ENCODE measurements around the gene FAM3A.
"Not testable (repeated sequence)": the region's sequence is repeated elsewhere in the genome, so short reads cannot be mapped to it uniquely, and the experiment has no call there.

FAM3A gene, protein sequence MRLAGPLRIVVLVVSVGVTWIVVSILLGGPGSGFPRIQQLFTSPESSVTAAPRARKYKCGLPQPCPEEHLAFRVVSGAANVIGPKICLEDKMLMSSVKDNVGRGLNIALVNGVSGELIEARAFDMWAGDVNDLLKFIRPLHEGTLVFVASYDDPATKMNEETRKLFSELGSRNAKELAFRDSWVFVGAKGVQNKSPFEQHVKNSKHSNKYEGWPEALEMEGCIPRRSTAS

GRCh38 chrX:154515966-154516655, at the start of gene FAM3A:
Gene FAM3A, minus strand, starts transcription at chrX:154516232. Its CDS starts 460 bp downstream, at chrX:154515772.
- DNase-seq = peak; percentile 93

- not testable (repeated sequence) for DNase-seq
Measured at GRCh38 chrX:154562295-154562694, 46.3 kb upstream of the FAM3A start.

- DNase-seq = not testable (repeated sequence)
Measured at GRCh38 chrX:154560326-154560725, 44.3 kb upstream of the FAM3A start.

GRCh38 chrX:154558896-154559295, 42.9 kb upstream of the FAM3A start:
- DNase-seq = not testable (repeated sequence)

- DNase-seq = not testable (repeated sequence)
Measured at GRCh38 chrX:154558060-154558690, 42.1 kb upstream of the FAM3A start.

- DNase-seq = not testable (repeated sequence)
Measured at GRCh38 chrX:154552112-154552806, 36.2 kb upstream of the FAM3A start.

GRCh38 chrX:154549766-154550165, 33.7 kb upstream of the FAM3A start:
- DNase-seq = no peak

GRCh38 chrX:154548028-154548316, 31.9 kb upstream of the FAM3A start:
- DNase-seq = no peak

DNA sequence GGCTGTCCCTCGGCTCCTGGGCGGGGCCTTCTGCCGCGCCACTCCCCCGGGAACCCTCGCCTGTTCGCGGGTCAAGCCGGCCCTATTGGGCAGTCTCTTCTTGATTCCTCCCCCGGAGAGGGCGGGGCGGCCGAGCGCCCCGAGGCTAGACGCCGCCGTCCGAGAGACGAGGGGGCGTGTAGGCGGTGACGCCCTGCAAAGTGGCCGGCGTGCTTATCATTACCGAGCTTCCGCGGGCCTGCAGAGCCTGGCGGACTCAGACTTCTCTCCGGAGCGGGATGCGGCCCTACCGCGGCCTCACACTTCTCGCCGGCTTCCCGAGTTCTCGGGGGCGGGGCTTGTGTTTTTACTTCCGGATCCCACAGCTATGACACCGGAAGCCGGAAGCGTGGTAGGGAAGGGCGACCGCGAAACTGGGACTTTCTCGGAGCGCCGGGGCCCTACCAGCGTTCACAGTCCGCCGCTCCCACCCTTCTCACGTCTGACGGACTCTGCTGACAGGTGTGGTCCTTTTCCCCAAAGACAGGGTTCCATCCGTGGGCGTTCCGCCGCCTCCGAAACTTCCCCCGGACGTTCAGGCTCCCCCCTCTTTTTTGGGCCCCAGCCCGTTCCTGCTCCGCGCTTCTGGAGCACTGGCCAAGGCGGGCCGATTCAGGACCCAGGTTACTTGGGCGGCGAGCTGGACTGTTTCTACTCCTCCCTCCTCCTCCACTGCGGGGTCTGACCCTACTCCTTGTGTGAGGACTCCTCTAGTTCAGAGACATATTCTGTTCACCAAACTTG, 31.4 kb upstream of the FAM3A start, which contains the start of gene IKBKG:
Gene IKBKG (plus strand): TSS at position 376 of the 783 bp plus-strand sequence. CDS start 4,383 bp downstream, outside the sequence.
- peak; percentile 94 for DNase-seq

DNA sequence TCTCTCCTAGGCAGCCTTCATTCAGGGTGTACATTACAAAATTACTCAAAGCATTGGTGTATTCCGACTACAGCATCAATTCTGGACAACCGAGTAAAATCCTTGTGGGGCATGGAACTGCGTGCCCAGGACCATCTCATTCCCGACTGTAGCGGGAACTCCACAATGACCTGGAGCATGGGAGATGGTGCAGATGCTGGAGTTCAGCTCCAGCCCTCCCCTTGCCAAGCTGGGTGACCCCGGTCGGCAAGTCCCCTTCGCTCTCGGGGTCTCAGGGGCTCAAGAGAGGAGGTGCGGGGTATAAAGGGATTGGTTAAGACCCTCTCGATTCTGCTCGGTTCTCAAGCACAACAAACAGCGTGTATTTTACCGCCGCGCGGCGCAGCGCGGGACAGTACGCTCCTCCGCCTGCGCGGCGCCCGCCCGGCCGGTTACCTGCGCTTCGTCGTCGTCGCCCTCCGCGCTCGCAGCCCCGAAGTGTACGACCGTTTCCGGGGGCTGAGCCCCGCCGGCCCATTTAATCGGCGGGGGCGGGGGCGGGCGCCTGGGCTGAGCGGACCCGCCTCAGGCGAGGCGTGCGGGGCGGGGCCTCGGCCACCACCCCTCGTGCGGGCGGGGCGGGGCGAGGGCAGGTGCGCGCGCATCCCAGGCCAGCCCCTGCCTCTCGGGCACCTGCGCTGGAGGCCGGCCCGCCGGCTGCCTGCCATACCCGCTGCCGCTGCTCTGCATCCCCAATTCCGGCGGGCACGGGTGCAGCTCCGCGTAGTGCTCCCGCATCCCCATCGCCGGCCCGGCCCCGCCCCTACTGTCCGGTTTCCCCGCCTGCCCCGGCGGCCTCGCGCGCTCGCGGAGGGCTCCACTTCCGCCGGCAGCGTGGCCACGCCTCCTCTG, 30.6 kb upstream of the FAM3A start, which contains the start of gene G6PD:
Gene G6PD (minus strand): TSS at position 493 of the 891 bp plus-strand sequence. CDS start 691 bp downstream, outside the sequence.
- peak; percentile 87 for DNase-seq

DNA sequence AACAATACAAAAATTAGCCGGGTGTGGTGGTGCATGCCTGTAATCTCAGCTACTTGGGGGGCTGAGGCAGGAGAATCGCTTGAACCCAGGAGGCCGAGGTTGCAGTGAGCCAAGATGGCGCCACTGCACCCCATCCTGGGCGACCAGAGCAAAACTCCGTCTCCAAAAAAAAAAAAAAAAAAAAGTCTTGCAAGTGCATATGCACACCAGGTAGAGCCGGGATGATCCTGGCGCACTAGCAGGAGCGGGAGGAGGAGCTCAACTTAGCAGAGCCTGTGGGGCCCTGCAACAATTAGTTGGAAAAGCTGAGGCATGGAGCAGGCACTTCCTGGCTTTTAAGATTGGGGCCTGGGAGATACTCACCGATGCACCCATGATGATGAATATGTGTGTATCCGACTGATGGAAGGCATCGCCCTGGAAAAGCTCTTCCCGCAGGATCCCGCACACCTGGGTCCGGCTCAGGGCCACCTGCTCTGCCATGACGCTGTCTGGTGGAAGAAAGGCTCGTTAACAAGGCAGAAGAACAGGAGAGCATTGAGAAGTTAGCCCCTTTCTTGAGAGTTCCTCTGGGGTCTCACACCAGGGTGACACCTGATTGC, 29.7 kb upstream of the FAM3A start:
- DNase-seq = no peak

DNA sequence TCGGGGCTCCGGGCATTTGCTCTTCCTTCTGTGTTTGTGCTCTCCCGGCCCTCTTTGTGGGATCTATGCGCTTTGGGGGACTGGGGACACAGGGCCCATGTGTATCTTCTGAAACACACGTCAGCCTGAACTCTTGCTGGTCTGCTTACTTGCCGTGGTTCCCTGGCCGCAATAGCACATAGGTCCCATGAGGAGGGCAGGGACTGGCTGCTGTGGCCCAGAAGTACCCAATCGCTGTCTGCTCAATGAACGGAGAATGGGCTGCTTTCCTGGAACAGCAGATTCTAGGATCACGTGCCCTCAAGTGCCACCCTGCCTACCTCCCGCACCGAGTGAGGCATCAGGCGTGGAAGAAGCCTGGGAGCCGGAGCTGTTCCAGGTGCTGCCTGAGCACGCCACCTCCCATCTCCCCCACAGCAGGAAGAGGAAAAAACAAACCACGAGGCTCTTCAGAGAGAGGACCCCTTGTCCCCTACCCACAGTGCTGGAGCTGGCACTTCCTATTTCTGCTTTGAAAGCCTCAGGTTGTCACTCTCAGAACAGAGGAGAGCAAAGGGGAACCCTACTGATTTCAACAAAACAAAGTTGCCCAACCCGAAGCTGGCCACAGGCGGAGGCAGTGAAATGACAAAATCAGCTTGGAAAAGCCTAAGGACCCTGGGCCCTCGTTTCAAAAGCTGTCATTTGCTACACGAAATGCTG, 26.8 kb upstream of the FAM3A start:
- DNase-seq = no peak

DNA sequence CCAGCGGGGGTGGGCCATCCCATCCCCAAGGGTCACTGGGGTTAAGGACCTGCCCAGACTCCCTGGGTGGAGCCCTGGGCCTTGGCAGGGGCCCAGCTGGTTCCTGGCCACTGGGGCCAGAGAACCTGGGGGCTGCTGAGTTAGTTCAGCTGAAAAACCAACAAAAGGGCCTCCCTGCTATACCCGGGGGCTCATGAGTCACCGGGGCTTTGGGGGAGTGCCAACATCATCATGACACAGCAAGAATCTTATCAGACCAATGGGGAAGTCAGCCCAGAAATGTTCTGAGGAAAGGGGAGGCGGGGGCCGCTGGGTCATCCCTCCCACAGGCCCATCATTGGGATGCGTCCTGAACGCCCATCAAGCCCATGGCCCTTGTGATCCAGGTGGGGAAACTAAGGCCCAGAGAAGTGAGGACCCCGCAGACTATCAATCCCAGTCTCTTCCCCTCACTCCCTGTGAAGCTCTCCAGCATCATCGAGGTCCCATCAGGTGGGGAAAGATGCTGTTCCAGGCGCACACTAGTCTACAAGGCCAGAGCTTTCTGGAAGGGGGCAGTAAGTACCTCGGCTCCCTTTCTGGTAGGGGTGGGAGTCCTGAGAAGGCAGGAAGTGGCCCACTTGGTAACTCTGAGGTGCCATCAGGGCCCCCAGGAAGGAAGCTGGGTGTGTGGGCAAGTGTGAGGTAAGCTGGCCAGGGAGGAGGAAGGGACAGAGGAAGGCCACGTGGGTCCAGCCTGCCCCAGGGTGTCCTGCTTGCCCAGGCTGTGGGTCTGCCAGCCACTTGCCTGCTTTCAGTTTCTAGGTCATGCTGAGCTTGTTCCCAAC, 26.1 kb upstream of the FAM3A start:
- no peak for DNase-seq

- DNase-seq = no peak
Measured at GRCh38 chrX:154541589-154541895, 25.5 kb upstream of the FAM3A start.

- no peak for DNase-seq
Measured at GRCh38 chrX:154540897-154541535, 25.0 kb upstream of the FAM3A start.

- not testable (repeated sequence) for DNase-seq
Measured at GRCh38 chrX:154540365-154540764, 24.3 kb upstream of the FAM3A start.

GRCh38 chrX:154539077-154539476, 23.0 kb upstream of the FAM3A start:
- no peak for DNase-seq

GRCh38 chrX:154535892-154536291, 19.9 kb upstream of the FAM3A start:
- no peak for DNase-seq

Measured in eye (tissue), 1 donor.